Thoracic aorta (tissue), 2 donors: Measurements from ENCODE around the gene FADS6. TPM values are rescaled to one million over a fixed set of nuclear protein-coding genes. Genes with fewer than 3 reads are reported as not detected.
A peak's percentile ranks its signal among the peaks of the same experiment; 100 is the strongest.

ENCODE experiments used
- ATAC-seq: fragments of 150-250 bp; one replicate; pipeline ENCODE4 v1.8.0; 2017; ENCODE audit warnings: low read depth; ENCODE audit not compliant: insufficient number of reproducible peaks, low FRiP score
- DNase-seq: peaks from one replicate; pipeline ENCODE4 v3.0.0-alpha.2; 2020; ENCODE audit warnings: low spot score
- H3K27ac ChIP-seq, 2 donors: fragments of 200-600 bp; sonication (generic); 1 replicate in 1 of 2; 2 replicates in 1 of 2; pipeline ENCODE4 v1.5.1; 2016; ENCODE audit warnings: mild to moderate bottlenecking in 2 of 2, moderate library complexity in 2 of 2
- H3K27me3 ChIP-seq: fragments of 200-600 bp; sonication (generic); replicated peaks from 2 replicates; pipeline ENCODE4 v1.6.0; 2016; ENCODE audit warnings: mild to moderate bottlenecking; ENCODE audit not compliant: insufficient read depth
- H3K36me3 ChIP-seq: fragments of 200-600 bp; sonication (generic); one replicate; pipeline ENCODE4 v1.5.1; 2016
- H3K4me1 ChIP-seq, 2 donors: fragments of 200-600 bp; sonication (generic); 1 replicate in 1 of 2; 2 replicates in 1 of 2; pipeline versions ENCODE4 v1.5.1 to v1.6.0; 2016; ENCODE audit warnings: low read depth in 2 of 2, mild to moderate bottlenecking in 1 of 2; ENCODE audit not compliant: control insufficient read depth in 1 of 2
- H3K4me3 ChIP-seq: fragments of 200-600 bp; sonication (generic); 2 replicates; pipeline ENCODE4 v1.5.1; 2016; ENCODE audit warnings: mild to moderate bottlenecking
- H3K9me3 ChIP-seq: fragments of 200-600 bp; sonication (generic); 2 replicates; pipeline ENCODE4 v1.5.1; 2016
- total RNA-seq, 2 donors: library from RNA; depleted of rRNA; stranded (reverse); fragments of >200 nt; gene quantifications; one replicate each; pipeline versions ENCODE4 v1.1.0 to v1.2.3, GENCODE V29; 2016
- TF ChIP-seq, protein P1 (sequence below): fragments of 200-600 bp; sonication (generic); IDR thresholded peaks from one replicate; pipeline ENCODE4 v1.5.1; 2019; ENCODE audit warnings: antibody characterized with exemption

FADS6 gene
- total RNA-seq, 2 donors from 2014 or later: not detected

DNA sequence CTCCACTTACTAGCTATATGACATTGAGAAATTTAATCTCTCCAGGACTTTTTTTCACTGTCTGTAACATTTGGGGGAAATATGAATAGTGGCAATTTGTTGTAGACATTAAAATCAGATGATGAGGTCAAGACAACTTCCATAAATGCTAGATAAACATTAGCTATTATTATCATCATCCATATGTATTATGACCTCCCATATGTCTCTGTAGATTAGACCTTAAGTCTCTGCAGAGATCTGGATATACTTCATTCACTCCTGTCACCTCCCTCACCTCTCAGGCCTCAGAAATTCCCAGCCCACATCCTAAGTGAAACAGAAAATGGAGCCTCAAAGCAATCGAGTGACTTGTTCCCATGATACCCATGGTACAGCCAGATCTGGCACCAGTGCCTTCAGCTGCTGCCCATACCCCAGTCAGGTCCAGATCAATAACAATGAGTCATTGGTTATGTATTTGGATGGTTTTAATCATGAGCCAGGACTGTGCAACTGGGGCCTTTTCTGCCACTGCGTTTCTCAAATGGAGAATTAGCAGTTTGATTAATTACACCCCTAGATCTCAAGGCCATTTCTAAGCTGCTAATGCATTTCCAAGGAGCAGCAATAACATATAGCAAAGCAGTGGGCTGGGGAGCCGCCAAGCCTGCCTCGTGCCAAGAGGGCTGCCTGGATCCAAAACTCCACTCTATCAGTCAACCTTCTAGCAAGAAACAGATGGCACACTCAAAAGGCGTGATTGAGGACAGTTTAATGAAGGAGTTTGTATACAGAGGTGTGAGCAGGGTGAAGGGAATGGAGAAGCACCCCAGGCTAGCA is 18.1 kb downstream of the FADS6 start:
- ATAC-seq: no peak
- Histone ChIP-seq H3K4me1 (peaks cover 9 to 15% of the 10 kb centered on the region in 2 donors), H3K27ac (no peak overlapping the region), H3K9me3 (no peaks in the 10 kb centered on the region), H3K36me3 (no peaks in the 10 kb centered on the region), H3K27me3 (no peaks in the 10 kb centered on the region), H3K4me3 (no peak overlapping the region)
- TF ChIP-seq, protein P1, sequence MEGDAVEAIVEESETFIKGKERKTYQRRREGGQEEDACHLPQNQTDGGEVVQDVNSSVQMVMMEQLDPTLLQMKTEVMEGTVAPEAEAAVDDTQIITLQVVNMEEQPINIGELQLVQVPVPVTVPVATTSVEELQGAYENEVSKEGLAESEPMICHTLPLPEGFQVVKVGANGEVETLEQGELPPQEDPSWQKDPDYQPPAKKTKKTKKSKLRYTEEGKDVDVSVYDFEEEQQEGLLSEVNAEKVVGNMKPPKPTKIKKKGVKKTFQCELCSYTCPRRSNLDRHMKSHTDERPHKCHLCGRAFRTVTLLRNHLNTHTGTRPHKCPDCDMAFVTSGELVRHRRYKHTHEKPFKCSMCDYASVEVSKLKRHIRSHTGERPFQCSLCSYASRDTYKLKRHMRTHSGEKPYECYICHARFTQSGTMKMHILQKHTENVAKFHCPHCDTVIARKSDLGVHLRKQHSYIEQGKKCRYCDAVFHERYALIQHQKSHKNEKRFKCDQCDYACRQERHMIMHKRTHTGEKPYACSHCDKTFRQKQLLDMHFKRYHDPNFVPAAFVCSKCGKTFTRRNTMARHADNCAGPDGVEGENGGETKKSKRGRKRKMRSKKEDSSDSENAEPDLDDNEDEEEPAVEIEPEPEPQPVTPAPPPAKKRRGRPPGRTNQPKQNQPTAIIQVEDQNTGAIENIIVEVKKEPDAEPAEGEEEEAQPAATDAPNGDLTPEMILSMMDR: no peak
- DNase-seq: no peak

DNA sequence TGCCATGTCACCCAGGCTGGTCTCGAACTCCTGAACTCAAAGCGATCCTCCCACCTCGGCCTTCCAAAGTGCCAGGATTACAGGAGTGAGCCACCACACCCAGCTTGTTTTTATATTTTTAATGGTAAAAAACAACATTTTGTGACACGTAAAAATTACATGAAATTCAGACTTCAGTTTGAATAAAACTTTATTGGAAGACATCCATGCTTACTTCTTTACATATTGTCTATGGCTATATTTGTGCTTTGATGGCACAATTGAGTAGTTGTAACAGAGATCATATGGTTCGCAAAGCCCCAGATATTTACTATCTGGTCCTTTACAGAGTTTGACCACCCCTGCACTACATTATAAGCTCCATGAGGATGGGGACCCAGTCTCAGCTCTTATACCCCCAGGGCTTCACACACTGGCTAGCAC is 18.8 kb downstream of the FADS6 start:
- Histone ChIP-seq H3K4me1 (peaks cover 9 to 15% of the 10 kb centered on the region in 2 donors), H3K9me3 (no peaks in the 10 kb centered on the region), H3K27ac (no peak overlapping the region), H3K36me3 (no peaks in the 10 kb centered on the region), H3K27me3 (no peaks in the 10 kb centered on the region), H3K4me3 (no peak overlapping the region)
- no peak for DNase-seq
- TF ChIP-seq, protein P1: no peak
- ATAC-seq: no peak

- H3K27ac ChIP-seq: peak overlapping the region; percentile 93 to 94
These were observed 19.4 kb downstream of the FADS6 start for GRCh38 chr17:74873874-74874614.

DNA sequence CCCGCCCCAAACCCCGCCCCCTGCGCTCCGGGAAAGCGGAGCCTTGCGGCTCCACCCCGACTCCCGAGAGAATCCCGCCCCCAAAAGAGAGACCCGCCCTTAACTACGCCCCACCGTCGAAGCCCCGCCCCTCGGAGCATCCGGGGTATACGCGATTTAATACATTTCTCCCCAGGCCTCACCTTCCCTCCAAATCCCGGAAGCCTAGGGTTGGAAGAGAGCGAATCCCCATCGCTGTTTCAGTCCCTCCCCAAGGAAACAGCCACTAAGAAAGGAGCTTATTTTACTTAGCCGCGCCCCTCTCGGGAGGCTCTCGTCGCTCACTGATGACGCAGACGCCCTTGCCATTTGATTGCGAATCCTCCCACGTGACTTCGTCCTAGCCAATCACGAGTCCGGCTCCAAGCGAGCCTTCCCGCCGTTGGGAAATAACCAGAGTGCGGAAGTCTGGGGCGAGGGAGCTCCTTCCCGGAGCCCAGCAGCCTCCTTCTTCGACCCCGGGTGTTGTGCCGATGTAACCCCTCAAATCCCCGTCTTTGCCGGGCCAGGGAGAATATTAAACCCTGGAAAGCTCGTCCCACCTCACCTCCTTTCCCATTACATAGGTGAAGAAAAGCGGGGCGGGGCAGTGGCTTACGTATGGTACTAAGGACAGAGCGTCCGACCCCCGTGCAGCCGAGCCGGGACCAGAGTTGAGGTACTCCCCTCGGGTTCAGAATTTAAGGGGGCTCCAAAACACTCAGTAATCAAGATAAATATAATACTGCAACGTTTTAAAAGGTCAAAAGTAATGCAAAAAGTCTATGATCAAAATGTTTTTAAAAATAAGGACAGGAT is 20.2 kb downstream of the FADS6 start:
- Histone ChIP-seq H3K4me1 (peaks cover 9 to 15% of the 10 kb centered on the region in 2 donors), H3K27ac (peak overlapping the region; percentile 93 to 94), H3K4me3 (peak overlapping the region; percentile 90), H3K9me3 (no peaks in the 10 kb centered on the region), H3K36me3 (no peaks in the 10 kb centered on the region), H3K27me3 (no peaks in the 10 kb centered on the region)
- peak; percentile 99 for ATAC-seq
- TF ChIP-seq, protein P1: no peak
- peak; percentile 99 for DNase-seq

More at GRCh38 chr17:74873874-74874614, 19.4 kb downstream of the FADS6 start:
- no peaks in the 10 kb centered on the region for H3K9me3 ChIP-seq
- peak overlapping the region; percentile 90 for H3K4me3 ChIP-seq
- peaks cover 9 to 15% of the 10 kb centered on the region in 2 donors for H3K4me1 ChIP-seq
- no peaks in the 10 kb centered on the region for H3K27me3 ChIP-seq
- ATAC-seq (no peak), DNase-seq (no peak)
- no peaks in the 10 kb centered on the region for H3K36me3 ChIP-seq
- TF ChIP-seq, protein P1: no peak
